Measurements from ENCODE around the gene RAB3C. TPM values are rescaled to one million over a fixed set of nuclear protein-coding genes. Genes with fewer than 3 reads are reported as not detected.
A peak's percentile ranks its signal among the peaks of the same experiment; 100 is the strongest.
"Not testable (repeated sequence)": the region's sequence is repeated elsewhere in the genome, so short reads cannot be mapped to it uniquely, and the experiment has no call there.

The RAB3C gene, protein sequence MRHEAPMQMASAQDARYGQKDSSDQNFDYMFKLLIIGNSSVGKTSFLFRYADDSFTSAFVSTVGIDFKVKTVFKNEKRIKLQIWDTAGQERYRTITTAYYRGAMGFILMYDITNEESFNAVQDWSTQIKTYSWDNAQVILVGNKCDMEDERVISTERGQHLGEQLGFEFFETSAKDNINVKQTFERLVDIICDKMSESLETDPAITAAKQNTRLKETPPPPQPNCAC
- total RNA-seq (2021; ENCODE audit: unreplicated experiment) (not detected), Bru-seq, nascent RNA (percentile 3 among the genes with signal in this experiment), BruChase-seq, experiment 1, labeled RNA remaining after a 2-hour chase (percentile 4 among the genes with signal in this experiment), BruChase-seq, experiment 2, labeled RNA remaining after a 6-hour chase (percentile 3 among the genes with signal in this experiment)
- not detected for polyA plus RNA-seq (2012; ENCODE audit: insufficient read length)
- long read RNA-seq, result 0 reads

DNA sequence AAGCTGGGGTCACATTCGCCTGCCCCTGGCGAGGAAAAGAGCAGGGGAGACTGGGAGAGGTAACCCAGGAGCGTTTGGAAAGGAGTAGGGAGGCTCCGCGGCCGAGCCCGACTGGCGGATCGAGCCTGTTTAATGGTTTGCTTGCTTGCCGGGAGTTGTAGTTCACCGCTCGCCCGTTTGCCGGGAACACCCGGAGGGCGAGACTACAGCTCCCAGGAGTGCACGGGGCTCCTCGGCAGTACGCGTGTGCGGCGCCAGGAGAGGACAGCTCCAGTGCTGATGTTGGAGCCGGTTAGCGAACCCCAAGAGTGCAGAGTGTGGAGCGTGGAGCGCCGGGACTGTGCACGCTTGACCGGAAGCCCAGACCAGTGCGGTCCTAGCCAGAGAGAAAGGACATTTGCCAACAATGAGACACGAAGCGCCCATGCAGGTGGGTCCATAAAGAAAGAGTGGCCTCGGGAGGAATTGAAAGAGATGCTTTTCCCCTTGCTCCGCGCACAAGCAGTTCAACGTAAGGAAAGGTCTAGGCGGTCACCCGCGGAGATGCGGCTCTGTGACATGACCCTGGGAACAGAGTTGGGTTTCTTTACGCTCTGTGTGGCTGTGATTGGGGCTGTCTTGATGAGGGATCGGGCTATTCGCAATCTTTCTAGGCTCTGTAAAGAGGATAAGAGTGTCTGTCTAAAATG, at the start of gene RAB3C:
TSS of gene RAB3C (plus strand) at position 273 of the 689 bp plus-strand sequence. CDS start at position 407, 134 bp downstream.
- Histone ChIP-seq H3K4me1 (ENCODE audit: control insufficient read depth, insufficient read depth, low read length) (peaks cover 8% of the 10 kb centered on the region; the same call in 1 of the 2 replicates), H3K27ac (ENCODE audit: low read length) (no peak within 1 kb of the TSS), H3K9me3 (ENCODE audit: control insufficient read depth, insufficient read depth, low read depth, low read length) (no peaks in the 10 kb centered on the region), H3K27me3 (ENCODE audit: control insufficient read depth, insufficient read depth, low read length) (peaks cover 30% of the 10 kb centered on the region), H3K36me3 (ENCODE audit: control insufficient read depth, insufficient read depth, low read length) (no peaks in the 10 kb centered on the region), H3K4me3 (ENCODE audit: low read depth in 2 of 2, low read length in 2 of 2) (peak within 1 kb of the TSS; percentile 68 to 86)
- DNase-seq (ENCODE audit: low read depth, low spot score) (peak; percentile 88), ATAC-seq (peak; percentile 100)
- intact Hi-C loops (cut with micrococcal nuclease; ENCODE audit: unreplicated experiment), result no loop called here
- no TSS peak for BruUV-seq (replicated peaks)
- ChIA-PET CTCF (no interaction called here), POLR2A (no interaction called here)
- TF ChIP-seq POLR2AphosphoS5 (IDR thresholded peaks at IDR 0.05; ENCODE audit: low read depth, low read length) (no peak), TCF7L2 (IDR thresholded peaks at IDR 0.05; ENCODE audit: low read depth, low read length) (no peak), REST (IDR thresholded peaks at IDR 0.05; ENCODE audit: insufficient read depth in 1 of 2, low read depth in 2 of 2, low read length in 1 of 2) (peak; percentile 95 to 98), SIN3A (IDR thresholded peaks at IDR 0.05; ENCODE audit: borderline replicate concordance, insufficient read depth, low read depth, low read length) (peak; percentile 52; the same call in 1 of the 2 replicates)
- TF ChIP-seq, protein P1, sequence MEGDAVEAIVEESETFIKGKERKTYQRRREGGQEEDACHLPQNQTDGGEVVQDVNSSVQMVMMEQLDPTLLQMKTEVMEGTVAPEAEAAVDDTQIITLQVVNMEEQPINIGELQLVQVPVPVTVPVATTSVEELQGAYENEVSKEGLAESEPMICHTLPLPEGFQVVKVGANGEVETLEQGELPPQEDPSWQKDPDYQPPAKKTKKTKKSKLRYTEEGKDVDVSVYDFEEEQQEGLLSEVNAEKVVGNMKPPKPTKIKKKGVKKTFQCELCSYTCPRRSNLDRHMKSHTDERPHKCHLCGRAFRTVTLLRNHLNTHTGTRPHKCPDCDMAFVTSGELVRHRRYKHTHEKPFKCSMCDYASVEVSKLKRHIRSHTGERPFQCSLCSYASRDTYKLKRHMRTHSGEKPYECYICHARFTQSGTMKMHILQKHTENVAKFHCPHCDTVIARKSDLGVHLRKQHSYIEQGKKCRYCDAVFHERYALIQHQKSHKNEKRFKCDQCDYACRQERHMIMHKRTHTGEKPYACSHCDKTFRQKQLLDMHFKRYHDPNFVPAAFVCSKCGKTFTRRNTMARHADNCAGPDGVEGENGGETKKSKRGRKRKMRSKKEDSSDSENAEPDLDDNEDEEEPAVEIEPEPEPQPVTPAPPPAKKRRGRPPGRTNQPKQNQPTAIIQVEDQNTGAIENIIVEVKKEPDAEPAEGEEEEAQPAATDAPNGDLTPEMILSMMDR (IDR thresholded peaks at IDR 0.05), result no peak
- in situ Hi-C loops (cut with HindIII; ENCODE audit: low pct_unique_long_range_greater_than_20kb, low sequenced_read_pairs), result no loop called here

- in situ Hi-C loops (cut with HindIII; ENCODE audit: low pct_unique_long_range_greater_than_20kb, low sequenced_read_pairs); POLR2A ChIA-PET; BruUV-seq (replicated peaks); H3K27me3 ChIP-seq (ENCODE audit: control insufficient read depth, insufficient read depth, low read length); CTCF ChIA-PET; ATAC-seq; intact Hi-C loops (cut with micrococcal nuclease; ENCODE audit: unreplicated experiment); H3K4me1 ChIP-seq (ENCODE audit: control insufficient read depth, insufficient read depth, low read length); H3K9me3 ChIP-seq (ENCODE audit: control insufficient read depth, insufficient read depth, low read depth, low read length); H3K27ac ChIP-seq (ENCODE audit: low read length); H3K4me3 ChIP-seq (ENCODE audit: low read depth in 2 of 2, low read length in 2 of 2); H3K36me3 ChIP-seq (ENCODE audit: control insufficient read depth, insufficient read depth, low read length); DNase-seq (ENCODE audit: low read depth, low spot score): not testable (repeated sequence)
Observed at GRCh38 chr5:58541935-58542334, 40.9 kb upstream of the RAB3C start.

All from Panc1 (cell line).